Measurements from ENCODE around the gene DDX54.
"Not testable (repeated sequence)": the region's sequence is repeated elsewhere in the genome, so short reads cannot be mapped to it uniquely, and the experiment has no call there.

DDX54 gene

DNA sequence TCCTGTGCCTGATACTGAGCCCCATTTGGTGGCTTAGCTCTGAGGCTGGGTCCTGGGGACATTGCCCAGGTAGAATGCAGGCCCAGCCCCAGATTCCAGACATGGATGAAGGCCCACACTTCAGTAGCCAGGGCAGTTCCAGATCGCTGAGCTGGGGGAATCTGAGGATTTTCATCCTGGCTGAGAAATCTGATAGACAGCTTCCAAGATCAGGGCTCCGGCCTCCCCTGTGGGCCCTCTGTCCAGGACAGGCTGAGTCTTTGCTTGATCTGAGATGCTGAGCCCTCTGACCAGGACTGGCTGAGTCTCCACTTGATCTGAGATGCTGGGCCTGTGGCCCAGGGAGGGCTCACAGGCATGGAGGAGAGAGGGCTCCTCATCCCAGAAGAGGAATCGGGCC lies 46.5 kb downstream of the DDX54 start:
- DNase-seq (ENCODE audit: low spot score) = no peak

DNA sequence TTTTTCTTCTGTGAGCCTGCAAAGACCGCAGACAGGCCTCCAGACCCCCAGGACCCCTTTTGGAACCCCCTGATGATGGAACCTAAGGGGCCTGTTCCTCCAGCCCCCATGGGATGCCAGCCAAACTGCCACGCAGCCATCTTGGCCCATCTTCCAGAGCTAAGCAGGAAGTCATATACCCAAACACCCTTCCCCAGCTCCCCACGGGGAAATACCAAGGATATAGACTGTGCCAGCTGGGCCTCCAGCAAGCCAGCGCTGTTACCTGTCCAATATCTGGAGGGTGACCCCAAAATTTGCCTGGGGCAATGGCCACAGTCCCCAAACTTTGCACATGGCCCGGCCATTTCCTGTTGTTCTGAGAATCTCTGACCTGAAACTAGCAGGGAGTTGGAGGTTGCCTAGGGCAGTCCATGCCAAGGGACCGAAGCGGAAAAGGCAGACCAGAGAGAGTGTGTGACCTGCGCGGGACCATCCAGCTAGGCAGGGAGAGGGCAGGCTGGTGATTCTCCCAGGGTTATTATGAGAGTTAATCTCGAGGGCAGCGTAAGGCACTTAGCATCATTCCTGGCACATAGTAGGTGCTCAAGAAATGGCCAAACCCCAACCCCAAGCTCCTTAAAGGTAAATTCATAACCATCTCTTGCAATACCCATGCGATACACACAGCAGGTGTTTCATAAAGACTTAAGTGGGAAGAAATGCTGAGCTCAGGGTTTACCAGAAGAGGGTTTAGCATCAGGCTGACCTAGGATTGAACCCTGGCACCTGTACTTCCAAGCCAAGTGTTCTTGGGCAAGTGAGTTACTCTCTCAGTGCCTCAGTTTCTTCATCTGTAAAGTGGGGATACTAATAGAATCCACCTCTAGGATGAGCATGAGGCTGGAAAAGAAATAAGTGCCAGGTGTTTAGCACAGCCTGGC lies 47.2 kb downstream of the DDX54 start:
- DNase-seq (ENCODE audit: low spot score) = no peak

DNA sequence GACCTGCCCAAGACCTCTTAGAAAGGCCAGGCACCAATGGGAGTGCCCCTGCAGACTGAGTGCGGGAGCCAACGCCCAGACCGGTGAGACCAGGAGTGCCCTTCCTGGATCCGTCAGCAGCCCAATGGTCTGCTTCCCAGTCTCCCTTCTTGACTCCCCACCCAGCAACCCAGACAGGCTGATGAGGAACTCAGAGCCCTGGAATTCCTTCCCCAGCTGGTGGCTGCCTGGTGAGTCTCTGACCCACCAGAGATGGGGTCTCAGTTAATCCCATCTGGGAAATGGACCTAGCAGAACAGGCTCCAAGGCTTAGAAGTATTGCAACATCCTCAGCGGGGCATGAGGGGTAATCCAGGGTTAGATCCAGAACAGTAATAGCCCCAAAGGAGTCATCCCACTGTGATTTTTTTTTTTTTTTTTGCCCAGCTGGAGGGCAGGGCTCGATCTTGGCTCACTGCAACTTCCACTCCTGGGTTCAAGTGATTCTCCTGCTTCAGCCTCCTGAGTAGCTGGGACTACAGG lies 48.2 kb downstream of the DDX54 start:
- no peak for DNase-seq (ENCODE audit: low spot score)

DNA sequence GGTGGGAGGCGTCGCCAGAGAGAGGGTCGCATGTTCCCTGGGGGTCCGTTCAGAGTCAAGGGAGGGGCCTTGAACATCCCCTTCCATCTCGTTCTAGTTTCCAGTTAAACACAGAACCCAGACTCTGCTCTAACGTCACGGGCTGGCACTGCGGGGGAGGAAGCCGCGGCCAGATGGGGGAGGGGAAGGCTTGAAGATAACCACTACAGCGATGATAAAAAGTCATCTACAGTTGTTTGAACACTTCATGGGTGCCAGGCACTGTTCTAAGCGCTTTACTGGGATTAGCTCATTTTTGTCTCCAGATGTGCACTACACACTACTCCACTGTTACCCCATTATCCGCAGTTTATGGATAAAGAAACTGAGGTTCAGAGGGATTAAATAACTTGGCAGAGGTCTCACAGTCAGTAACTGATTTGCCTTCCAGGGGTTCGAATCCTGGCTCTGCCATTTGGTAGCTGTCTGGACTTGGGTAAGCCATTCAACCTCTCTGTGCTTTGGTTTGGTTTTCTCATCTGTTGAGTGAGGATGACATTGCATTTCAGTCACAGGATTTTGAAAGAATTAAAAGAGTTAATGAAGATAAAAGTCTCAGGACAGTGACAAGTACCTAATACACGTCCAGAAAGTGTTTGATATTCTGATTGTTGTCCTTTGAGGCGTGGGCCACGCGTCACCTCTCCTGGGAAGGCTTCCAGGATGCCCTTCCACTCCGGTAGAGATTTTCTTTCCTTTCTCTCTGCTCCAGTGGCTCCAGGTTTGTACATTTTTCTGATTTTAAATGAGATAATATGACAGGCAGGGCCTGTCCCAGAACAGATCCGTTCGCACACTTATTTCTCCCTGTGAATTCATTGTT lies 48.9 kb downstream of the DDX54 start:
- no peak for DNase-seq (ENCODE audit: low spot score)

DNA sequence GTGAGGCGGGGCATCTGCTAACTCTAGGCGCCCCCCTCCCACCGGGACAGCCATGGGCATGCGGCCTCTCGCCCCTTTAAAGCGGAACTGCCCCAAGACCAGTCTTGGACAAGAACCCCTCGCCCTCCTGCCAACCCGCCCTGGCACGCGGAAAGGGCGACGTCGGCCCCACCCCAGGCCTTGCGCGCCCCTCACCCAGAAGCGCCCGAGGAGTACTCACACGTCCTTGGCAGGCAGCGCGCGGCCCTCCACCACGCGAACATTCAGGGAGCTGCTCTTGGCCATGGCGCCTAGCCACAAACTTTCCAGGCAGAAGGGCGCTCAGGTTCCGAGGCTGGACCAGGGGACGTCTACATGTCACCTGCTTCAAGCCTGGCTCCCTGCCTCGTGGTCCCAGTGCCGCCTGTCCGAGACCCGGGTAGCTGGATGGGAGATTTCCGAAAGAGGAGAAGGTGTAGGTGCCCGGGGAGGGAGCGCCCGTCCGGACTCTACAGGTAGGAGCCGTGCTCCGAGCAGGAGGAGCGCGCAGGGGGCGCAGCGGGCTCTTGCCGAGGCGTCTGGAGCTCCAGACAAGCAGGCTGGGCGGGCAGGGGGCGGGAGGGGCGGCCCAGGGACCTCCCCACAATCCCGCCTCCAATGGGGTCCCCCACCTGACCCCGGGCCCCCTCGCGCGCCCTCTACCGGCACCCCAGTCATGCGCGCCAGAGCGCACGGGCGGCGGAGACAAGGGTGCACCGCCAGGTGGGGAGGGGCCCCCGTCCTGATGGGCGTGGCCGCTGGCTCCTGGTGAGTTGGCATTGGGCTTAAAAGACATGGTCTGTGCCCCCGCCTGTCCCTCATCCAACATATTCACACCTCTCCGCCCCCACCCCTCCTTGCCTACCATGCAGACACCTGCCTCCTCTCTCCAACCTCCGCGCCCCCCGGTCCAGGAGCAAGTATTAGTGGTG lies 49.8 kb downstream of the DDX54 start, which contains the start of gene RASAL1:
Gene RASAL1 (minus strand): TSS at position 584 of the 950 bp plus-strand sequence. CDS start 299 bp downstream, at position 285.
- no peak for DNase-seq (ENCODE audit: low spot score)

DNA sequence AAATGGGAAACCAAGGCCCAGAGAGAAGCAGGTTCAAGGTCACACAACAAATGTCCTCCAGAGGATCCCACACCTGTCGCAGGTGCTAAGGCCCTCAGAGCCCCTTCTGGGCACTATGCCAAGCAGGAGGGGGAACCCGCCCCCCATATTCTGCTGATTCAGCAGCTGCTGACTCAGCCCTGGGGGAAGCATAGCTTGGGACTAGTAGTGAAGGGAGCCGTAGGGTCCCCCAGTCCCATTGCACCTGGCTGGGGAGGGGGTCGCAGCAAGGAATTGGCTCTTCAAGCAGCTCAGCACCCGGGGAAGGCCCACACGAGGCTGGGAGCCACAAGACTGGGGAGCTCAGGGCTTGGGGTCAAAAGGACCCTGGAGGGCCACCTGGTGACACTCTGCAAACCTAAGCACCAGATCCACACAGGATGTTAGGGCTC lies 50.7 kb downstream of the DDX54 start:
- DNase-seq (ENCODE audit: low spot score) = no peak

DNA sequence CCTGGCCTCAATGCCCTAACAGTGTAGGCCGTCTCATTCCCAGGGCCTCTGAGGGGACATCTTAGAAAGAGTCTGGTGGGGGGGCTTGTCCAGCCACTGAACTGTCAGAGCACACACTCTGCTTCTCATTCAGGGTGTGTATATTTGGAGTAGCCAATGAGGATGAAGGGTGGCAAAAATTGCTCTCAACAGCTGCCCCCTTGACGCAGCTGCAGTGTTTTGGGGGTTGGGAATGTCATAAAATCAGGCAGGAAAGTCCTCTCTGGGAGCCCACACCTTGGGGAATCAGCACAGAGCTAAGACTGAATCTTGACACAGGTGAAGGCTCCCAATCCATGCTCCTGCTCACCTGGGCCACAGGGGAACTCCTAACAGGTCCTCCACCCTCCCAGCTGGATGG lies 51.2 kb downstream of the DDX54 start:
- no peak for DNase-seq (ENCODE audit: low spot score)

DNA sequence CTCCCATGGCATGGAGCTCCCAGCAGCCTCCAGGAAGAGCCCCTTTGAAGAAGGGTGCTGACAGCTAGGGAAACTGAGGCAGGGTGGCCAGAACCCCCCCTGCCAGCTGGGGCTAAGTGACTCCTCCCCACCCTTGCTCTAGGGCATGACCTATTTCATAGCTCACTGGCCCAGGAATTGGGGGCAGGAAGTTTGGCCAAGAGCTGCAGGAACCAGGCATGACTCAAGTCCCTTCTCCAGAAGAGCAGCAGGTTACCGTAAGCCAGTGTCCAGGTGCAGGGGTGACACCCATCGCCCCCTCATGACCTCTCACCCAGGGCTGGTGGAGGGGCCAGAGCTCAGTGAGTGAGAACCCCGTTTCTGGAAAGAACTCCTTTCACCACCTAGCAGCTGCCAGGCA lies 51.6 kb downstream of the DDX54 start:
- no peak for DNase-seq (ENCODE audit: low spot score)

DNA sequence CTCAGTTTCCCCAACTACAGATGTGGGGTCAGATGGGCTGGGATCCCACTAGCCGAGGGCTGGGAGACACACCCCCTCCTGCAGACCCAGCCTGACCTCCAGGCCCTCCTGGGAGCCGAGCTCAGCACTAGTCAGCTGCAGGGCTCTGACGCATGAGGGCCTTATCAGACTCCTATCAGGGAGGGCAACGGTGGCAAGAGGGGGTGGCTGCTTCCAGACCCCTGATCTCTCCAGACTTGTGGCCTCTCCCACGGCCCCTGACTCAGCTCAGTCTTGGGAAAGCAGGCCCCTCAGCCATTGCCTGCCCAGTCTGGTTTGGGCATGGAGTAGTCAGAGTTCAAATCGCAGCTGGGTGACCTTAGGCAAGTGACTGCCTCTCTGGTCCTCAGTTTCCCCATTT lies 52.2 kb downstream of the DDX54 start:
- DNase-seq (ENCODE audit: low spot score) = no peak

DNA sequence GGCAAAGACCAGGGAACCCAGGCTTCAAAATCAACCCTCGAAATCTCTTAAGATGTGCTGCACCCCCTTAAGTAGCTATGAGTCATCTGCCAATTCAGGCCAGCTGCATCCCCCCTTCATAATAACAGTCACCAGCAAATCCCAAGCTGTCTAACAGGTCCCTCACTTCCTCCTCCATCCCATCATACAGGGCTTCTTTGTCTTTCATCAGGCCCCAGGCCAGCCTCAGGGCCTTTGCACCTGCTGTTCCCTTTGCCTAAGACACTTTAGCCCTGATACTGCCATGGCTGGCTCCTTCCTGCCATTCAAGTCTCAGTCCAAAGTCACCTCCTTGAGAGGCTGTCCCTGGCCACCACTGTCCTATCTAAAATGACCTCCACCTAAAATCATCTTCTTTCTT lies 53.7 kb downstream of the DDX54 start:
- no peak for DNase-seq (ENCODE audit: low spot score)

DNA sequence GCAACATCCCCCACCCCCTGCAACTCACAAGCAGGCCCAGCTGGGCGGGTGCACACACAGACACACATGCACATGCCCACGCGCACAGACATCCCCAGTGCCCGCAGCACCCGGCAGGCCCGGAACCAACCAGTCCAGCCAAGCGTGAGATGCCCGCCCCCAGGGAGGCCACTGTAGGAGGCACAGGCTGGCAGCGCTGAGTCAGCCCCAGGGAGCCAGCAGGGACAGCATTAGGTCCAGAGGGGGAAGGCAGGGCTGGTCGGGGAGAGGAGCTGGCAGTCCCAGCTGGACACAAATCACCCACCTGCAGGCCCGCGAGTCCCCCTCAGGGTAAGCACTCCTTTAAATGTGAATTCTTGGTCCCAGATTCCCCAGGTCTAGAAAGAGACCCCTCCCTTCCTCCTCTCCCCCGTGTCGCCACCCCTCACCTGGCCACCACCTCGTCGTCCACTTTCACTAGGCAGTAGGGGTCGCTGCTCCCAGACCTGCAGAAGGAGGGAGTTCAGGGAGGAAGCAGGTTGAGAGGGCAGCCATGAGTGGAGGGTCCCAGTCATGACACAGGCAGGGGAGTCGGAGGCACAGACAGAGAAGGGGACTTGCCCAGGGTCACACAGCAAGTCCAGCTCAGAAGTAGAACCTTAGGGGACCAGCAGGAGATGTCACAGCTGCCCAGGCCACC lies 54.7 kb downstream of the DDX54 start:
- no peak for DNase-seq (ENCODE audit: low spot score)

DNA sequence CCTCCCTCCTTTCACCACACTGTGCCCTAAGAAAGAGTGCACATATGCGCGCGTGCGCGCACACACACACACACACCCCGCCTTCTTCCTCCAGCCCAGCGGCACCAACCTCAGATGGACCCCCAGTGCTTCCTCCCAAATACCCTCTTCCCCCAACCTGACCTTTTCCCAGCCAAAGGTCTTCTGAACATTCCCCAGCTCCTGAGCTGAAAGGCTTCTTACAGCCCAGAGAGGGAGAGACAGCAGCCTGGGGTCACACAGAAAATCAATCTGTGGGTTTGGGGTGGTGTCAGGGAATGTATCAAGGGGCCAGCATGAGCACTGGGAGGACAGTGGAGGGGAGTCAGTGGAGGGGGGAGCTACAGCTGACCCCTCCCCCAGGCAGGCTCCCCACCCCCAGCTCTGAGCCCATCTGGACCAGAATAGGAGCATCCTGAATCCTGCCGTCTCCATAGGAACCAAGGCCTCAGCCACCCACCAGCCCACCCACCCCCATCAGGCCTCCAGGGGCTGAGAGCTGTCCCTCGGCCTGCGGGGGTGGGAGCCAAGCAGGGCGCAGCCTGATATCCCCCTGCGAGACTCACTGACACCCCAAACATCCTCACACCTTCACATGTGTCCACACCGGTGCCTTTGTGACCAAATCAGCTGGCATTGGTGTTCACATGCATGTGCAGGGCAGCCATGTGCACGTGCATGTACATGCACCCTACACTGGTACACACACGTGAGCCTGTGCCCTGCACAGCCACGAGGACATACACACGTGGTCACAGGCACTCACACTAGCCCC lies 55.4 kb downstream of the DDX54 start:
- no peak for DNase-seq (ENCODE audit: low spot score)

DNA sequence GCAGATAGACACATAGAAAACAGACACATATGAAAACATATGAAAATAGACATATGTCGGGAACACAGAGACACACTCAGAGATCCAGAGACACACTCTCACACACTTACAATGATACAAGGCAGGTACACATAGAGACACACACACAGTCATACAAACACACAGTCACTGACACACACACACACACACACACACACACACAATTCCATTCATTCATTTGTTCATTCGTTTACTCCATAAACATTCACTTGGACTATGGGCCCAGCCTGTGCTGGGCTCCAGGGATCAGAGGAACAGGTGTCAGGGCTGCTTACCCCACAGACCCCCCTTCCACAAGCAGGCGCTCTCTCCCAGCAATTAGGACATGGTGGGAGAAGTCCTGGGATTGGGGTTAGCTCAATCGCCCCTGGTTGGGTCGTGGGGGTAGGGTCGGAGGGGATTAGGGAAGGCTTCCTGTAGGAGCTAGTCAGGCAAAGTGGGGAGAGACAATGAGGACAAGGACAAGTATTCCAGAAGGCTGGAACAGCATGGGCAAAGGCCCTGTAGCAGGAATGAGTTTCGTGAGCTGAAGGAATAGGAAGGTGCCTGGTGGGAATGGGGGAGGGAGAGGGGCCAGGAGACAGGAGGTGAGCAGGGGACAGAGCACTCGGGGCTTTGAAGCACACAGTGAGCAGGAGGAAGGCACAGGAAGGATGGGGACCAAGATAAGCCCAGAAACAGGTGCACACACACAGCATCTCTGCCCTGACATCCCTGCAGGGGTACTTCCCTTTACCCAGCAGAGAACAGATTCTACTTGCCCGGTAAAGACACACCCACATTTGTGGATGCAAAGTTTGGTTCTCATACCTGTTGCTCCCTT lies 56.2 kb downstream of the DDX54 start:
- DNase-seq (ENCODE audit: low spot score) = no peak

DNA sequence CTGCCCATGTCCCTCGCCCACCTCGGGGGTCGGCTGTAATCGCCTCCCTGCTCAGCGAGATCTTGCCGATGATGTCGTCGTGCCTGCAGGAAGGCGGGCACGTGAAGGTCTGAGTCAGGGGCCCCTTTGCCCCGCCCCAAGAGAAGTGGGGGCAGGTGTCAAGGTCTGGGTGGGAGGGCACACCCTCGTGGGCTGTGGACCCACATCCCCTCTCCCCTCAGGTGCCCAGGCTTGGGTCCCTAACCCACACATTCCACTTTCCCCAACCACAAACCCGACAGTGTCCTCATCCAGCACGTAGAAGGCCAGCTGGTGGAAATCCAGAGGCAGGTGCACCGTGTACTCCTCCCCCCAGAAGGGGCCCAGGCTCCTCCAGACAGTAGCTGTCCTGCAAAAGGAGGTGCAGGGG lies 57.5 kb downstream of the DDX54 start:
- no peak for DNase-seq (ENCODE audit: low spot score)

DNA sequence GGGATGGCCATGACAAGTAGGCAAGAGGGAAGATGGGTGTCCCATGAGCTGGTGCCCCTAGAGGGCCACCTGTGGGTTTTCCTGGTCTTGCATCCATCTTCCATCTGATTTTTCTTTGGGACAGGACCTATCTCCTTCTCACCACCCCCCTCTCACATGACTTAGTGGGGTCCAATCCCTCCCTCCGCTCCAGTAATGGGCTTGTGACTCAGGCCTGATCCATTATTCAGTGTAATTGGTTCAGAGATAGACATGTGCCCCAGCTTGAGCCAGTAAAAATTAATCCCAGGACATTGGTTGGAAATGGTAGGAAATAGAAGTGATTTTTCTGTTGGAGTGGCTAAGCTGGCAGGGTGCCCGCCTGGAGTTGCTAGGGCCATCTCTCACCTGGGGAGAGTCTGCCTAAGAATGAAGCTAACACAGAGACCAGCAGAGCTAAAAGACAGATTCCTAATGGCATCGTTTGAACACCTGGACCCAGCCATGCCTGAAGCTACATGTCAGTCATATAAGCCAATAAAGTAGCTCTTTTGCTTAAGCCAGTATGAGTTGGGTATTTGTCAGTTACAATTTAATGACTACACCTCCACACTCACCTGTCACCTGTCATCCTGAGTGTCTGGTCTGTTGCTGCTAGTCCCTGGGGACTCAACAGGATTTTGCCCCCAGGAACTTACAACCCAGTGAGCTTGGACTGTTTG lies 64.5 kb downstream of the DDX54 start:
- DNase-seq (ENCODE audit: low spot score) = no peak

DNA sequence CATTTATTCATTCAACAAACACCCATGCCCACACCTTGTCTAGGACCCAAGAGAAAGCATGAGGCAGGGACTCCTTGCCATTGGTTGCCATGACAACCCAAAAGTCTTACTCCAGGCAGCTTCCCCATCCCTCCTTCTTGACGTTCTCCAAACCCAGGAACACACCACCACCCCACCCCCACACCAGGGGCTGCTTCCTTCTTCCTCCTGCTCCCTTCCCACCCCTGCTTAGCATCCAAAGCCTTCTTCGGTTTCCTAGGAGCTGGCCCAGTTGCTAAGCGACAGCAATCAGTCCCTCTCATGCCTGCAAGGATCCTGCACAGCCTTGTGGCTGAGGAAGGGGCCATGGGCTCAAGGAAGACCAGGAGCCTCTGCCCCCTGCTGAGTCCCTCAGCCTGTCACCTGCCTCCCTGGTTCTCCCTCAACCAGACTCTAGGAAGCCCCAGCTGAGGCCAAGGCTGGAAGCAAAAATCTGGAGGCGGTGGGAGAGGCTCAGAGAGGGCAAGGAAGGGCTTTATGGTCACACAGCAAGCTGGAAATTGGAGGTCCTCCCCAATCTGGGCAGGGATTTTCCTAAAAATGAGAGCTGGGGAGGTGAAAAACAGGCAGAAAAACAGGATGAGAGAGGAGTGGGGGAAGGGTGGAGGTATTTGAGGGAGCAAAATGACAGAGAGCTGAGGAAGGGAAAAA lies 65.2 kb downstream of the DDX54 start:
- no peak for DNase-seq (ENCODE audit: low spot score)

DNA sequence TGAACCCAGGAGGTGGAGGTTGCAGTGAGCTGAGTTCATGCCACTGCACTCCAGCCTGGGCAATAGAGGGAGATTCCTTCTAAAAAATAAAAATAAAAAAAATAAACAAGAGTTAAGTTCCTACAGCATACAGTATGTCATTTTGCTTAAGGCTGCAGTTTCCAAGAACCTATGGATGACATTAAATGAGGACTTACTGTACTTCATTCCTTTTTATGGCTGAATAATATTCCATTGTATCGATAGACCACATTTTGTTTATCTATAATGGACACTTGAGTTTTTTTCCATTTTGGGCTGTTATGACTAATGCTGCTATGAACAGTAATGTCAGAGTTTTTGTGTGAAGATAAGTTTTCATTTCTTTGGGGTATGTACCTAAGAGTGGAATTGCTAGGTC lies 67.1 kb downstream of the DDX54 start:
- DNase-seq (ENCODE audit: low spot score) = no peak

DNA sequence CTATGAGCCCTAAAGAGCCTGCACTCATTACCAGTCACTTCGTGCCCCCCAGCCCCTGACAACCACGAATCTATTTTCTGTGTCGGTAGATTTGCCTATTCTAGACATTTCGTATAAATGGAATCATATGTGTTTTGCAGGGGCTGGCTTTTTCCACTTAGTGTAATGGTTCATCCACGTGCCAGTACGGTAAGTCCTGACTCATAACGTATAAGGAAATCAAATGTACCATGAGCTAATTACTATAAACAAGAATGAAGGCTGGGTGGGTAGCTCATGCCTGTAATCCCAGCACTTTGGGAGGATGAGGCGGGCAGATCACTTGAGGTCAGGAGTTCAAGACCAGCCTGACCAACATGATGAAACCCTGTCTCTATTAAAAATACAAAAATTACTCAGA lies 67.6 kb downstream of the DDX54 start:
- not testable (repeated sequence) for DNase-seq (ENCODE audit: low spot score)

All from left forelimb (tissue), 1 donor.